Stomach (tissue), 19 donors: ENCODE data around the gene HOXC4. TPM values are rescaled to one million over a fixed set of nuclear protein-coding genes. Genes with fewer than 3 reads are reported as not detected.

Source experiments
- DNase-seq, 2 donors: peaks; one replicate each; pipeline versions ENCODE4 v3.0.0 to v3.0.0-alpha.2; 2013 to 2019
- H3K27ac ChIP-seq, 5 donors: fragments of 200-600 bp in 4 of 5; sonication (generic) in 4 of 5; one replicate each; pipeline ENCODE4 v1.5.1; 2013 to 2019; ENCODE audit warnings: mild to moderate bottlenecking in 1 of 5, moderate library complexity in 1 of 5
- H3K27me3 ChIP-seq, 3 donors: fragments of 200-600 bp; sonication (generic); one replicate each; pipeline ENCODE4 v1.5.1; 2017 to 2019; ENCODE audit warnings: mixed run types in 1 of 3
- H3K36me3 ChIP-seq, 4 donors: fragments of 200-600 bp; sonication (generic); 1 replicate in 3 of 4; 2 replicates in 1 of 4; pipeline ENCODE4 v1.5.1; 2016 to 2019
- H3K4me1 ChIP-seq, 4 donors: fragments of 200-600 bp; sonication (generic); one replicate each; pipeline ENCODE4 v1.5.1; 2016 to 2019
- H3K4me3 ChIP-seq, 4 donors: fragments of 200-600 bp; sonication (generic) in 3 of 4; one replicate each; pipeline ENCODE4 v1.5.1; 2016 to 2019; ENCODE audit warnings: mild to moderate bottlenecking in 1 of 4
- H3K9me3 ChIP-seq, 4 donors: fragments of 200-600 bp; sonication (generic); one replicate each; pipeline ENCODE4 v1.5.1; 2016 to 2019
- CTCF ChIP-seq, 7 experiments: fragments of 450-650 bp in 4 of 7; fragments of 200-600 bp in 3 of 7; sonication (generic) in 3 of 7; IDR thresholded peaks; one replicate each; pipeline ENCODE4 v1.5.1; 2016 to 2019; ENCODE audit warnings: antibody characterized with exemption in 7 of 7, control low read depth in 2 of 7, mild to moderate bottlenecking in 1 of 7
- EP300 ChIP-seq: sonication (generic); formaldehyde crosslinking; IDR thresholded peaks from one replicate; pipeline ENCODE4 v1.6.1; 2017; ENCODE audit warnings: antibody characterized with exemption
- POLR2A ChIP-seq, 4 donors: fragments of 450-650 bp; IDR thresholded peaks; one replicate each; pipeline ENCODE4 v1.6.1; 2016; ENCODE audit warnings: antibody characterized with exemption in 4 of 4, control low read depth in 2 of 4, mild to moderate bottlenecking in 1 of 4, moderate library complexity in 1 of 4
- POLR2AphosphoS5 ChIP-seq, 3 donors: sonication (generic); formaldehyde crosslinking; IDR thresholded peaks; one replicate each; pipeline ENCODE4 v1.6.1; 2016; ENCODE audit warnings: antibody characterized with exemption in 3 of 3
- WGBS, 5 donors: extraction: QIAGEN DNeasy Blood & Tissue Kit in 3 of 5; methylation state at CpG; one replicate each; pipeline versions ENCODE4 v1.1.5 to v1.1.7; 2013 to 2018; 5-methylcytosine and 5-hydroxymethylcytosine counted together
- intact Hi-C: fragments of 100-400 bp; cut with DNase I; formaldehyde crosslinking; loops from one replicate; pipeline ENCODE4 v1.15.1; 2023; ENCODE audit warnings: low total_unique reads
- long read RNA-seq, 10 donors: transcript quantifications; one replicate each; lab custom pipeline, GENCODE V29; 2026
- polyA plus RNA-seq, 3 donors: library from polyadenylated mRNA; stranded (reverse); fragments of 200-250 nt; gene quantifications; one replicate each; pipeline ENCODE4 v1.2.3, GENCODE V29; 2013
- total RNA-seq, 5 donors: library from RNA; depleted of rRNA; stranded (reverse); fragments of >200 nt; gene quantifications; one replicate each; pipeline versions ENCODE4 v1.1.0 to v1.2.3, GENCODE V29; 2014 to 2016
- donor health status: healthy with polysubstance abuse.
- donor health status: Bipolar disorder and iron deficiency.
- donor health status: healthy.

Gene HOXC4
- total RNA-seq: 1 to 10 TPM in 2 of 5 donors, not detected in 3; 2.6 to 3.5 TPM
- 1 to 10 TPM in 2 of 3 donors, under 1 TPM in 1; 0.92 to 3.7 (median 2.6) TPM for polyA plus RNA-seq
- long read RNA-seq, donor 1, partial matches to known transcripts: 0 of 3 reads
- long read RNA-seq, donor 1, other reads (novel, unspliced or antisense): 0 of 3 reads
- long read RNA-seq, donor 2: 0 reads
- long read RNA-seq, donor 3, transcript HOXC4-202 (2 exons, 1,666 nt): major isoform, 5 of 5 reads
- long read RNA-seq, donor 3, partial matches to known transcripts: 0 of 5 reads
- long read RNA-seq, donor 3, other reads (novel, unspliced or antisense): 0 of 5 reads
- long read RNA-seq, donor 4: 0 reads
- long read RNA-seq, donor 5, transcript HOXC4-202 (2 exons, 1,666 nt): major isoform, 6 of 15 reads
- long read RNA-seq, donor 5, partial matches to known transcripts: 9 of 15 reads
- long read RNA-seq, donor 5, other reads (novel, unspliced or antisense): 0 of 15 reads
- long read RNA-seq, donor 6, transcript HOXC4-202 (2 exons, 1,666 nt): major isoform, 12 of 12 reads
- long read RNA-seq, donor 6, partial matches to known transcripts: 0 of 12 reads
- long read RNA-seq, donor 6, other reads (novel, unspliced or antisense): 0 of 12 reads
- long read RNA-seq, donor 7, partial matches to known transcripts: 0 of 4 reads
- long read RNA-seq, donor 7, other reads (novel, unspliced or antisense): 0 of 4 reads
- long read RNA-seq, donor 8, transcript HOXC4-202 (2 exons, 1,666 nt): major isoform, 6 of 6 reads
- long read RNA-seq, donor 8, partial matches to known transcripts: 0 of 6 reads
- long read RNA-seq, donor 8, other reads (novel, unspliced or antisense): 0 of 6 reads
- long read RNA-seq, donor 9, partial matches to known transcripts: 6 of 10 reads
- long read RNA-seq, donor 9, other reads (novel, unspliced or antisense): 0 of 10 reads
- long read RNA-seq, donor 10, partial matches to known transcripts: 0 of 2 reads
- long read RNA-seq, donor 10, other reads (novel, unspliced or antisense): 0 of 2 reads

- Histone ChIP-seq H3K27ac (peak within 1 kb of the TSS; percentile 57 to 91 (median 83)), H3K4me3 (peak within 1 kb of the TSS; percentile 54 to 71 (median 69))
- WGBS, 5 donors: 2 to 3% (median 2%) methylated on average over 42 to 52 of the region's 52 CpGs
These were observed at the start of gene HOXC4 for GRCh38 chr12:54053751-54054741. Gene HOXC4 (plus strand): TSS chr12:54053835. CDS start chr12:54053923, 88 bp downstream.

GRCh38 chr12:54004063-54004840, 49.4 kb upstream of the HOXC4 start:
- intact Hi-C loops: no loop called here
- no peak overlapping the region for H3K4me3 ChIP-seq
- TF ChIP-seq POLR2AphosphoS5 (IDR thresholded peaks at IDR 0.05): no peak
- no peak for TF ChIP-seq POLR2A (IDR thresholded peaks at IDR 0.05)
- TF ChIP-seq EP300: no peak
- no peak for TF ChIP-seq CTCF (IDR thresholded peaks at IDR 0.05)
- H3K4me1 ChIP-seq: peaks cover 20 to 36% (median 31%) of the 10 kb centered on the region in 4 donors
- WGBS, 5 donors: 14 to 21% (median 17%) methylated on average over 20 of the region's 20 CpGs
- no peak overlapping the region for H3K27ac ChIP-seq
- no peak for DNase-seq
- no peaks in the 10 kb centered on the region for H3K36me3 ChIP-seq
- H3K9me3 ChIP-seq: no peaks in the 10 kb centered on the region
- peaks cover 52 to 100% (median 99%) of the 10 kb centered on the region in 3 donors for H3K27me3 ChIP-seq

More at GRCh38 chr12:54053751-54054741, at the start of gene HOXC4:
- TF ChIP-seq CTCF (IDR thresholded peaks at IDR 0.05): no peak
- no peak for TF ChIP-seq POLR2A (IDR thresholded peaks at IDR 0.05)
- Histone ChIP-seq H3K36me3 (no peaks in the 10 kb centered on the region), H3K9me3 (no peaks in the 10 kb centered on the region), H3K4me1 (peaks cover 18 to 70% (median 34%) of the 10 kb centered on the region in 4 donors), H3K27me3 (peaks cover 0 to 66% (median 10%) of the 10 kb centered on the region in 3 donors)
- intact Hi-C loops: no loop called here
- DNase-seq: peak; percentile 39 to 86

- TF ChIP-seq POLR2A (IDR thresholded peaks at IDR 0.05): no peak
- no peak for TF ChIP-seq POLR2AphosphoS5 (IDR thresholded peaks at IDR 0.05)
- TF ChIP-seq EP300: no peak
- TF ChIP-seq CTCF (IDR thresholded peaks at IDR 0.05): no peak
- peaks cover 20 to 35% (median 30%) of the 10 kb centered on the region in 4 donors for H3K4me1 ChIP-seq
- peaks cover 53 to 100% (median 99%) of the 10 kb centered on the region in 3 donors for H3K27me3 ChIP-seq
- H3K4me3 ChIP-seq: no peak overlapping the region
- 12 to 15% (median 14%) methylated on average over 30 to 31 of the region's 31 CpGs for WGBS, 5 donors
- no peaks in the 10 kb centered on the region for H3K9me3 ChIP-seq
- intact Hi-C loops: loop anchor here (5.0 kb wide), 1 partner anchor 202 kb away; no protein-coding TSS in a partner anchor
- H3K27ac ChIP-seq: no peak overlapping the region
- H3K36me3 ChIP-seq: no peaks in the 10 kb centered on the region
- DNase-seq: no peak
These were observed 48.6 kb upstream of the HOXC4 start for GRCh38 chr12:54004841-54005530.
